Stimulated activated CD8-positive, alpha-beta memory T cell treated with anti-CD3 and anti-CD28 coated beads, Interleukin-7, amount 100 ng/mL, for 1 hour (primary cell): ENCODE data around the gene ISCA1.
"Not testable (repeated sequence)": the region's sequence is repeated elsewhere in the genome, so short reads cannot be mapped to it uniquely, and the experiment has no call there.

Experiments used
- DNase-seq, 2 donors: peaks; one replicate each; pipeline ENCODE4 v3.0.0-alpha.2; 2020; ENCODE audit warnings: low read depth in 2 of 2

Gene ISCA1

GRCh38 chr9:86282077-86282978 lies at the start of gene ISCA1:
Gene ISCA1, minus strand, starts transcription at chr9:86282538. Its CDS starts 80 bp downstream, at chr9:86282458.
- DNase-seq = peak; percentile 95 to 97

DNA sequence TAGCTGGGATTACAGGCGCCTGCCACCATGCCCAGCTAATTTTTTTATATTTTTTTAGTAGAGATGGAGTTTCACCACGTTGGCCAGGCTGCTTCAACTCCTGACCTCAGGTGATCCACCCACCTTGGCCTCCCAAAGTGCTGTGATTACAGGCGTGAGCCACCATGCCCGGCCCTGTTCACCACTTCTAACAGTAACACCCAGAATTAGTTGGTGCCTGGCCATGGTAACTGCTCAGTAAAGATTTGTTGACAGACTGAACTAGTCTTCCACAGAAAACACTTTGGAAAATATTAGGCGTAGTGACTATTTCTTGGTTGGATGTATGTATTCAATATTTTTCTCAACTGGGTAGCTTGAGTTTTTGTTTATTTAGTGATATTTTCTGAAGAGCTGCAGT lies 47.8 kb upstream of the ISCA1 start:
- no peak for DNase-seq

DNA sequence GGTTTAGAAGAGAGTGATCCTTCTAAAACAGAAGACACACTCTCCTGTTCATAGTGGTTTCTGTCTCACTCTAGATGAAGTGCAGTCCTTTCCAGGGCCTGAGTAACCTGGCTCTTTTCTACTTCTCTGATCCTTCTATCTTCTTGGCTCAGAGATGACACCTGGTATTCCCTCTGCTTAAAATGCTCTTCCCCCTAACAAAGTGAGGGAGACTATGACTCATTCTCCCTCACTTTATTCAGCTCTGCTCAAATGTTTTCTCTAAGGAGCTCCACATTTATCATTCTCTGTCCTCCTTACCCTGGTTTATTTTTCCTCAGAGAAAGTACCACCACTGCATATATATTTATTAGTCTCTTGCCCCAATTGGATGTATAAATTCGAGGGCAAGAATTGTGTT lies 47.3 kb upstream of the ISCA1 start:
- no peak for DNase-seq

GRCh38 chr9:86328156-86328555 lies 45.8 kb upstream of the ISCA1 start:
- DNase-seq = no peak

DNA sequence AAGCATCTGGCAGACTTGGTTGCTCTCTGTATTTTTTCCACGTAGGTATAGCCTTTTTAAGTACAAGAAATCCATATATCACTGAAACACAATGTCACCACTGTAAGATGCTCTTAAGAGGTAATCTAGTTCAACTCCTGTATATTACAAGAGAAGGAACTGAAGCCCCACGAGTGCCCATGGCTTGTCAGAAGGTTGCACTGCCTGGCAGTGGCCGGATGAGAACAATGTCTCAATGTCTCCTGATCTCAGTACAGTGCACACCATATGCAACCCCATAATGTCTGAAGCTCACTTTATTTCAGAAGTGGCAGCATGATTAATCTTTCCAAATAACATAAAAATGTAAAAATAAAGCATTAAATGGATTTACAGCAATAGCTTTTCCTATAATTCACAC lies 44.2 kb upstream of the ISCA1 start:
- DNase-seq = no peak

GRCh38 chr9:86324901-86325300 lies 42.6 kb upstream of the ISCA1 start:
- DNase-seq = no peak

DNA sequence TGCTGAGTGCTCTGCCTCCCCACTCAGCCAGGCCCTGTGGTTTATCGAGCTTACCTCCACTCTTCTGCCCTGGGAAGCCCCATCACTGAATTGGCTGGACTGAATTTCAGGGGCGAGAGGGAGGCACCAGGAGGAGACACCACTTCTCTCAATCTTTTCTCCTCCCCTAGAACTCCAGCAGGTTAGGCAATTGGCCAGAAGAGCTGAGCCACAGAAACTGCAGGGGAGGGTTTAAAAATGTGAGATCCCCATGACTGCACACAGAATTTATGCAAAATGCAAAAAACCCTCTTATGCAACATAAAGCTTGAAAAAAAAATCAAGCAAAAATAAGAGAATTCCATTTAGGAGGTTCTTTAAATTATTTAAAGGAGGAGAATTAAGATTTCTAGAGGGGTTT lies 42.0 kb upstream of the ISCA1 start:
- DNase-seq = no peak

- DNase-seq = no peak
Measured at GRCh38 chr9:86322973-86323644, 40.8 kb upstream of the ISCA1 start.

DNA sequence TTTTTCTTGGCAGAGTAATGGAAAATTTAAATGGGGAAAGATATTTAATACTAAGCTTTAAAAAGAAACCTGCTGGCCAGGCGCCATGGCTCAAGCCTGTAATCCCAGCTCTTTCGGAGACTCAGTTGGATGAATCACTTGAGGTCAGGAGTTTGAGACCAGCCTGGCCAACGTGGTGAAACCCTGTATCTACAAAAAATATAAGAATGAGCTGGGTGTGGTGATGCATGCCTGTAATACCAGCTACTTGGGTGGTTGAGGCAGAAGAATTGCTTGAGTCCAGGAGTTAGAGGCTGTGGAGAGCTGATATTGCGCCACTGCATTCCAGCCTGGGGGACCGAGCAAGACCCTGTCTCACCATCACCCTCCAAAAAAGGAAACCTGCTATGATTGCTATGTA lies 39.0 kb upstream of the ISCA1 start:
- no peak for DNase-seq

DNA sequence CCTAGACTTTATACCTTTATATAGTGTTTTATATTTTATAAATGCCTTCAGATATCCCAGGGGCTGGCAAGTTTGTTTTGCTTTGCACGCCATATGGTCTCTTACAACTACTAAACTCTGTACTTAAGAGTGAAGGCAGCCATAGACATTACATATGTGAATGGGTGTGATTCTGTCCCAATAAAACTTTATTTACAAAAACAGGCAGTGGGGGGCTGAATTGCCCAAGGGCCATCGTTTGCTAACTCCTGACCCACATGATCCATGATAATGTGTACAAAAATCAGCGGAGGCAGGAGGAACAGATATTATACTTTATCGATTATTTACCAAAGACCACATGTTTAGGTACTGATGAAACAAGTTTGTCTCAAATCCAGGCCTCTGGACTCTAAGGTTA lies 35.8 kb upstream of the ISCA1 start:
- DNase-seq = no peak

DNA sequence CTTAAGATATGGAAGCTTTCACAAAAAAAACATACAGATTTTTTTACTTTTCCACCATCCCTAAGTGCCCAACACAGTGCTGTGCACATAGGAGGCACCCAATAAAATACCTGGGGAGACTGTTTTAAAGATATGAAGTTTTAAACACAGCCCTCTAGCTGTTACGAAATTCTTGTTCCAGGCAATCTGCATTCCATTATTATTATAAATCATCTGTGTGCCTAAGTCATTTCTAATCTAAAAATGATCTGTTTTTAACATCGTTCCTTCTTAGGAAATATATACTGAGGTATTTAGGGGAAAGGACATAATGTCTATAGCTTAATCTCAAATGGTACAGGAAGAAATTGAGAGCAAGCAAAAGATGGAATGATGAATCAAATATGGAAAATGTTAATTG lies 32.7 kb upstream of the ISCA1 start:
- DNase-seq = no peak

DNA sequence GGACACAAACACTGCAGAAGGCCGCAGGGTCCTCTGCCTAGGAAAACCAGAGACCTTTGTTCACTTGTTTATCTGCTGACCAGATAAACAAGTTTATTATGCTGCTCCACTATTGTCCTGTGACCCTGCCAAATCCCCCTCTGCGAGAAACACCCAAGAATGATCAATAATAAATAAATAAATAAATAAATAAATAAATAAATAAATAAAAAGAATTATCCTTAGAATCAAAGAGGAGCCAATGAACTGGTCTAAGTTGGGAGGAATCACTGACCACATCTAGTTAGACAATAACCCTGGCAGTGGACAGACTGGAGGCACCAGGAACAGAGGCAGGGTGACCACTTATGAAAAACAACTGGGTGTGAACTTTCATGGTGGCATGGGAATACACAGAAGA lies 30.6 kb upstream of the ISCA1 start:
- not testable (repeated sequence) for DNase-seq

GRCh38 chr9:86308687-86309086 lies 26.3 kb upstream of the ISCA1 start:
- DNase-seq = no peak

GRCh38 chr9:86304236-86304730 lies 21.9 kb upstream of the ISCA1 start:
- DNase-seq = no peak

- DNase-seq = no peak
Measured at GRCh38 chr9:86303316-86303975, 21.1 kb upstream of the ISCA1 start.

- DNase-seq = no peak
Measured at GRCh38 chr9:86301686-86302085, 19.3 kb upstream of the ISCA1 start.

DNA sequence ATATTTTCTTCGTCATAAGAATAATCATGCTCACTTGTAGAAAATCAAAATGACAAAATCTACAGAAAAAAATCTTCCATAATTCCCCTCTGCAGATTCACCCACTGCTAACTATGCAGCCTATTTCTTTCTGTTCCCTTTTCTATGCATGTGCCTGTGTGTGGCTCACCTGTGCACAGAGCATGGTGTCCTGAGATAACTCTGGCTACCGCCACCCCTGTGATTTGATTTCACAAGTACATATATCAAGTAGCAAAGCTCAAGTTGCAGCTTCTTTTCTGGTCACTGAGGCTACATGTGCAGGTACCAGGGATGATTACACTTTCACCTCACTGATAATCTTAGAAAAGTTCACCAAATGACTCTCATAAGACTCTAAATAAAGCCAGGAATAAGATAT lies 18.4 kb upstream of the ISCA1 start:
- DNase-seq = no peak

DNA sequence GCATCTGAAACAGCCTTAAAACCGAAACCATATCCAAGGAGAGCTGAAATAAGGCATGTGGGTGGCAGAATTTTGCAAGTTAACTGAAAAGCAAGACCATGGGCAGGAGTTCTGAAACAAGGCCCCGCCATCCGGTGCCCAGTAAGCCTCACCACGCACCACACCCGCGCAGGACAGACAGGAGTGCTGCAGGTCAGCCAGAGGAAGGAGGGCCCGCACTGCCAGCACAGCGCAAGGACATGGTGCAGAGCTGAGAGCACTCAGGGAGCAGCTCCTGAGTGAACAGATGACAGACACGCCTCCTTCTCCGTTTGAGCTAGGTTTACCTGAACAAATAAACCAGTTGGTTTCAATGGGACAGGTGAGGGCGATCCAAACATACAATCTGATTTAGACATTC lies 16.5 kb upstream of the ISCA1 start:
- DNase-seq = no peak

DNA sequence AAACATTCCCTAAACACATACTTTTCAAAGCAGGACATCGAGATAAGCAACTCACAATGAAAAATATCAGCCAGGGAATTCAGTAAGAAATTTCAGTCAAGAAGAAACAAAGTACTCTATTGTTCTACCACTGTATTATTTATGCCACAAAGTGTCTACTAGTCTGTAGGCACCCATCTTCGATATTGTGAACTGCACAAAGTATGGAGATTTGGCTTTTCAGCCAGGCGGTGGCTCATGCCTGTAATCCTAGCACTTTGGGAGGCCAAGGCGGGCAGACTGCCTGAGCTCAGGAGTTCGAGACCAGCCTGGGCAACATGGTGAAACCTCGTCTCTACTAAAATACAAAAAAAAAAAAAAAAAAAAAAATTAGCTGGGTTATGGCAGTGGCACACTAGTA lies 8.0 kb upstream of the ISCA1 start:
- not testable (repeated sequence) for DNase-seq

DNA sequence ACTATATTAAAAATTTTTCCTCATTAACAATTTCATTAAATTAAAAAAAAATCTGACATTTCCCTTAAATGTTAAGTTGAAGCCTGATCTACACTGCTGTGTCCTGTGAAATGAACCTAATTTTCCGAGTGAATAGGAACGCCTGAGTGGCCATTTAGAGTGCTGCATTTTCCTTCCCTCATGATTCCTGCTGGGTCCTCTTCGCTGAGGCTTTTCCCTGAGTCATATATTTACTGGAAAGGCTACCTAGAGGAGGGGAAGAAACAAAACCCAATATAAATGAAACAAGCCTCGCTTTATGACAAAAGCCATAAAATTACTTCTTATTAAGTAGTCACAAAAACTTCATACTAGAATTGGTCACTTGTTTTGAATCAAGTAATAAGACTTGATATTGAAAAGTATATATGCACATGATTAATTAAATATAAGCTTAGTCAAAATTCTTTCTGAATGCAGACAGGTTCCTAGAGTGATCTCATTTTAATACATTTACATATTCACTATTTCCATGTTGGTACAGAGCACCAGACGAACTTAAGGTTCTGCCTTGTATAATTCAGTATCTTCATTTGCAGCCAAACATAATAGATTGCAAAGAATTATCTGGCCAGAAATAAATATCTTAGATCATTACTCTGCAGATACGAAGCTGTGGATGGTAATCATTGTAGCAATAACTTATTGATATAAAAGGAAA lies 6.3 kb upstream of the ISCA1 start:
- DNase-seq = no peak

- DNase-seq = no peak
Measured at GRCh38 chr9:86287013-86287412, 4.7 kb upstream of the ISCA1 start.

DNA sequence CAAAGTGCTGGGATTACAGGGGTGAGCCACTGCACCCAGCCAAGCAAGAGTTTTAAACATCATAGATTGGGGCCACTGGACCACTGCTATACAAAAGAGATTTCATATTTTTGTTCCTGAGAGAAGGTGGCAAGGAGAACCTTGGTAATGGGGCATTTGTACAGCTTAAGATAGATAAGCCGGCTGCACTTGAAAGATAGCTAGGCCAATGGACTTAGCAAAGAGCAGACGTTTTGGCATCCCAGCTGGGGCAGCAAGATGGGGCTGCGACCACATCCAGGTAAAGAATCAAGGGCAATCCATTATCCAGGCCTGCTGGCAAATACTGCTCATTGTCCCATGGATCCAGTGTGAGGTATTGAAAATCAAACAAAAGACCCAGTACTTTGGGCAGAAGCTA lies 3.9 kb upstream of the ISCA1 start:
- DNase-seq = no peak
